NB4 (cell line): Measurements from ENCODE around the gene MICU1.

Experiments used
- POLR2A ChIP-seq: IDR thresholded peaks from 2 replicates; pipeline ENCODE4 v1.6.1; 2011; ENCODE audit warnings: mild to moderate bottlenecking; ENCODE audit not compliant: insufficient read length; ENCODE audit errors: extremely low read depth
- TF ChIP-seq, protein P1 (sequence below): IDR thresholded peaks from one replicate; pipeline ENCODE4 v1.5.1; 2012; ENCODE audit warnings: low read depth, low read length
- TF ChIP-seq, protein P2 (sequence below): IDR thresholded peaks from 2 replicates; pipeline ENCODE4 v1.6.1; 2011; ENCODE audit warnings: low read depth, low read length

DNA sequence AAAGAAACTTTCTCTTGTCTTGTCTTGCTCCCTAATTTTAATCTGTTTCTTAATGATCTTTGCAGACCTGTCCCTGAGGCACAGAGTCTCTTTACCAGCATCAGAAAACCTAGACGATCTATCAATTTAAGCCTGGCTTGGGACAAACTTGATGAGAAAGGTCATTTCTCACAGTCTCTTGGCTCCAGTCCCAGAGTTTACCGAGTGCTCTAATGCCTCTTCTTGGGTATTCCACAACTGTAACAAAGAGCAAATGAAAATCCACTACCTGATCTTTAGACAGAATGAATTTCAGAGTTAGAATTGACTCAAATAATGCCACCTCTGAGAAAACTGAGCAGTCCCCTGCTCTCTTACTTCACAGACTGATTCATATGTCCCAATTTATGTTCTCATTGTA is 164.8 kb downstream of the MICU1 start:
- TF ChIP-seq POLR2A = no peak
- TF ChIP-seq, protein P1, sequence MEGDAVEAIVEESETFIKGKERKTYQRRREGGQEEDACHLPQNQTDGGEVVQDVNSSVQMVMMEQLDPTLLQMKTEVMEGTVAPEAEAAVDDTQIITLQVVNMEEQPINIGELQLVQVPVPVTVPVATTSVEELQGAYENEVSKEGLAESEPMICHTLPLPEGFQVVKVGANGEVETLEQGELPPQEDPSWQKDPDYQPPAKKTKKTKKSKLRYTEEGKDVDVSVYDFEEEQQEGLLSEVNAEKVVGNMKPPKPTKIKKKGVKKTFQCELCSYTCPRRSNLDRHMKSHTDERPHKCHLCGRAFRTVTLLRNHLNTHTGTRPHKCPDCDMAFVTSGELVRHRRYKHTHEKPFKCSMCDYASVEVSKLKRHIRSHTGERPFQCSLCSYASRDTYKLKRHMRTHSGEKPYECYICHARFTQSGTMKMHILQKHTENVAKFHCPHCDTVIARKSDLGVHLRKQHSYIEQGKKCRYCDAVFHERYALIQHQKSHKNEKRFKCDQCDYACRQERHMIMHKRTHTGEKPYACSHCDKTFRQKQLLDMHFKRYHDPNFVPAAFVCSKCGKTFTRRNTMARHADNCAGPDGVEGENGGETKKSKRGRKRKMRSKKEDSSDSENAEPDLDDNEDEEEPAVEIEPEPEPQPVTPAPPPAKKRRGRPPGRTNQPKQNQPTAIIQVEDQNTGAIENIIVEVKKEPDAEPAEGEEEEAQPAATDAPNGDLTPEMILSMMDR = no peak
- TF ChIP-seq, protein P2, sequence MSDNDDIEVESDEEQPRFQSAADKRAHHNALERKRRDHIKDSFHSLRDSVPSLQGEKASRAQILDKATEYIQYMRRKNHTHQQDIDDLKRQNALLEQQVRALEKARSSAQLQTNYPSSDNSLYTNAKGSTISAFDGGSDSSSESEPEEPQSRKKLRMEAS = no peak
